ENCODE data around the gene AMPH.
"Not testable (repeated sequence)": the region's sequence is repeated elsewhere in the genome, so short reads cannot be mapped to it uniquely, and the experiment has no call there.

The AMPH gene

GRCh38 chr7:38396852-38397251, 234.3 kb downstream of the AMPH start:
- TF ChIP-seq, protein P1, sequence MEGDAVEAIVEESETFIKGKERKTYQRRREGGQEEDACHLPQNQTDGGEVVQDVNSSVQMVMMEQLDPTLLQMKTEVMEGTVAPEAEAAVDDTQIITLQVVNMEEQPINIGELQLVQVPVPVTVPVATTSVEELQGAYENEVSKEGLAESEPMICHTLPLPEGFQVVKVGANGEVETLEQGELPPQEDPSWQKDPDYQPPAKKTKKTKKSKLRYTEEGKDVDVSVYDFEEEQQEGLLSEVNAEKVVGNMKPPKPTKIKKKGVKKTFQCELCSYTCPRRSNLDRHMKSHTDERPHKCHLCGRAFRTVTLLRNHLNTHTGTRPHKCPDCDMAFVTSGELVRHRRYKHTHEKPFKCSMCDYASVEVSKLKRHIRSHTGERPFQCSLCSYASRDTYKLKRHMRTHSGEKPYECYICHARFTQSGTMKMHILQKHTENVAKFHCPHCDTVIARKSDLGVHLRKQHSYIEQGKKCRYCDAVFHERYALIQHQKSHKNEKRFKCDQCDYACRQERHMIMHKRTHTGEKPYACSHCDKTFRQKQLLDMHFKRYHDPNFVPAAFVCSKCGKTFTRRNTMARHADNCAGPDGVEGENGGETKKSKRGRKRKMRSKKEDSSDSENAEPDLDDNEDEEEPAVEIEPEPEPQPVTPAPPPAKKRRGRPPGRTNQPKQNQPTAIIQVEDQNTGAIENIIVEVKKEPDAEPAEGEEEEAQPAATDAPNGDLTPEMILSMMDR (conservative IDR thresholded peaks at IDR 0.05), result no peak

DNA sequence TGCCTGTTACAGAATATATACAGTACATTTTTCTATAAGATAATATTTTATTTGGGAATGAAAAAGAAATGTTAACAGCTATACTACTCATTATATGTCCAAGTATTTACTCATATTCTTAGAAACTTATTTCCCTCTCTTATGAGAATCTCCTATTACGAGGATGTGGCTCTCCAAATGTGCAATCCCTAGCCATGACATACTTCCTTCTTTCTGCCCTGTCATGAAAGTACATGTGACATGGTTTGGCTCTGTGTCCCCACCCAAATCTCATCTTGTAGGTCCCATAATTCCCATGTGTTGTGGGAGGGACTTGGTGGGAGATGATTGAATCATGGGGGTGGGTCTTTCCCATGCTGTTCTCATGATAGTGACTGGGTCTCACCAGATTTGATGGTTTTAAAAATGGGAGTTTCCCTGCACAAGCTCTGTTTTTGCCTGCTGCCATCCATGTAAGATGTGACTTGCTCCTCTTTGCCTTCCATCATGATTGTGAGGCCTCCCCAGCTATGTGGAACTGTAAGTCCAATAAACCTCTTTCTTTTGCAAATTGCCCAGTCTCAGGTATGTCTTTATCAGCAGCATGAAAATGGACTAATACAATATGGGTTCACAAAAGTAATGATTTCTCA, 235.1 kb downstream of the AMPH start:
- H3K27ac ChIP-seq, result not testable (repeated sequence)

More at GRCh38 chr7:38396852-38397251, 234.3 kb downstream of the AMPH start:
- no peak overlapping the region for H3K27ac ChIP-seq

GRCh38 chr7:38394660-38395059, 236.5 kb downstream of the AMPH start:
- TF ChIP-seq, protein P1 (conservative IDR thresholded peaks at IDR 0.05), result no peak
- no peak overlapping the region for H3K27ac ChIP-seq

DNA sequence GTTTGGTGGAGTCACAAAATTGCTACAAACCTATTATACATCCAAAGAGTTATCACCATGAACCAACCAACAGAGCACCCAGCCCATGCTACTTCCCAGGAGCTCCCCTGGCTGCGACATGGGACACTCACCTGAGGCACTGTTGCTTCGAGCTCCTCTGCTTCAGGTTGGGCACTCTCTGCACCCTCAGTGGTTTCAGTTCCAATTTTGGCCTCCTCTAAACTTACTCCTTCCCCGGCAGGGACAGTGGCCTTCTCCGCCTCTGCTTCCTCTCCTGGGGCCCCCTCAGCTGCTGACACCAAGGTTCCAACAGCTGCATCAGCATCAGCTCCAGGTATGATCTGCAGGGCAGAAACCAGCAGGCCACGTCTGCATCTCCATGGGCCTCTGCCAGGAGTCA, 237.3 kb downstream of the AMPH start:
- H3K27ac ChIP-seq, result no peak overlapping the region
- TF ChIP-seq, protein P1 (conservative IDR thresholded peaks at IDR 0.05), result no peak

GRCh38 chr7:38391751-38392150, 239.4 kb downstream of the AMPH start:
- TF ChIP-seq, protein P1 (conservative IDR thresholded peaks at IDR 0.05), result no peak
- H3K27ac ChIP-seq, result no peak overlapping the region

GRCh38 chr7:38385682-38386081, 245.5 kb downstream of the AMPH start:
- H3K27ac ChIP-seq, result no peak overlapping the region
- TF ChIP-seq, protein P1 (conservative IDR thresholded peaks at IDR 0.05), result no peak

DNA sequence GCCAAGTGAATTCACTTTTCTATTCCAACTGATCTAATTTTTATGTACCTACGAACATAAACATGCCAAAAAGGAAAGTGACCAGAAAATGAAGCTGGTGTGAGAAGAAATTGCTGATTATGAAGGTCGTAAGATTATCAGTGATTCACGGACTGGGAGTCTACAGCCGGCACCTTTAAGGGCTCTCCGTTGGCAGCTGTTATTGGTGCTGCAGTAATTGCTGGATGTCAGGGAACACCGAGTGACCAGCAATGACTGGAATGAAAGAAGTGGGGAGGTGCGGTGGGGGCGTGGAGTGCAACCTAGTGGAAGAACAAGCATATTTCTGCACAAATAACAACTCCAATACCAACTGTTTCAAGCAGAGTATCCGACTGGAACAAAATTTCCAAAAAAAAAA, 247.9 kb downstream of the AMPH start:
- no peak overlapping the region for H3K27ac ChIP-seq
- TF ChIP-seq, protein P1 (conservative IDR thresholded peaks at IDR 0.05), result no peak

DNA sequence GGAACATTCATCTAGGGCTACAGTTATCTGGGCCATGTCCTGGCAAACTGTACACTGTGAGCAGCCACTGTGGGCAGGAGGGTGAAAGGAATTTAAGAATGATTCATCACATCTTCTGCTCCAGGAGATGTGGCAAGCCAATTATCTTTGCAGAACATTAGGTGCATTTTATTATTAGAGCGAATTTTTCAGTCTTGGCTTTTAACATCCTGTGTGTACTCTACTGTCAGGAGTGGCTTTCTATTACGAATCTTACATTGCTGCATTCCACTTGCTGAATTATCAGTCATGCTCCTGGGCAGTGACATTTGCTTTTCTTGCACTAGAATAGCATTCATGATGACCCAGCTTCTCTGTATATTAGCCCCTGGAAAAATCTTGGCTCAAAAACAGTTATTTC, 248.5 kb downstream of the AMPH start:
- TF ChIP-seq, protein P1 (conservative IDR thresholded peaks at IDR 0.05), result no peak
- no peak overlapping the region for H3K27ac ChIP-seq
